Keratinocyte (primary cell): ENCODE results near the gene MIDN. TPM values are rescaled to one million over a fixed set of nuclear protein-coding genes. Genes with fewer than 3 reads are reported as not detected.

Source experiments
- DNase-seq: peaks from one replicate; pipeline ENCODE4 v3.0.0-alpha.2; 2011; ENCODE audit warnings: low read depth, missing footprints, low spot score
- FAIRE-seq: peaks from 2 replicates; lab custom pipeline; 2011; peaks lifted over from hg19 to GRCh38; lab: Jason Lieb, UNC
- H2AFZ ChIP-seq: 2 replicates; pipeline ENCODE4 v1.6.0; 2012; ENCODE audit warnings: low read length, control low read depth, inconsistent platforms; ENCODE audit not compliant: control insufficient read depth
- H3K27ac ChIP-seq: 2 replicates; pipeline ENCODE4 v1.5.1; 2011; ENCODE audit warnings: low read length; ENCODE audit not compliant: control insufficient read depth, insufficient read depth
- H3K27me3 ChIP-seq: 3 replicates; pipeline ENCODE4 v1.6.0; 2011; ENCODE audit warnings: low read length; ENCODE audit not compliant: control insufficient read depth, insufficient read depth; ENCODE audit errors: extremely low read depth
- H3K36me3 ChIP-seq, 2 experiments: 2 replicates in 1 of 2; 3 replicates in 1 of 2; pipeline ENCODE4 v1.5.1; 2011; ENCODE audit warnings: low read length in 2 of 2, mild to moderate bottlenecking in 1 of 2; ENCODE audit not compliant: control insufficient read depth in 2 of 2, insufficient read depth in 2 of 2; ENCODE audit errors: extremely low read depth in 1 of 2
- H3K4me1 ChIP-seq: 3 replicates; pipeline ENCODE4 v1.5.1; 2011; ENCODE audit warnings: low read length; ENCODE audit not compliant: control insufficient read depth, insufficient read depth; ENCODE audit errors: extremely low read depth
- H3K4me2 ChIP-seq: 3 replicates; pipeline ENCODE4 v1.6.0; 2011; ENCODE audit warnings: low read depth, low read length; ENCODE audit not compliant: control insufficient read depth, insufficient read depth; ENCODE audit errors: extremely low read depth
- H3K4me3 ChIP-seq, 3 experiments: fragments of 200-600 bp in 1 of 3; sonication (generic) in 1 of 3; 2 replicates in 2 of 3; 3 replicates in 1 of 3; pipeline ENCODE4 v1.5.1; 2011 to 2016; ENCODE audit warnings: low read length in 3 of 3, mild to moderate bottlenecking in 3 of 3, control low read depth in 2 of 3, inconsistent platforms in 1 of 3, low read depth in 1 of 3, mixed read lengths in 1 of 3, mixed run types in 1 of 3, moderate library complexity in 1 of 3; ENCODE audit not compliant: control insufficient read depth in 2 of 3, insufficient read depth in 2 of 3; ENCODE audit errors: extremely low read depth in 1 of 3
- H3K79me2 ChIP-seq: 2 replicates; pipeline ENCODE4 v1.6.0; 2012; ENCODE audit warnings: low read length; ENCODE audit not compliant: control insufficient read depth, insufficient read depth
- H3K9ac ChIP-seq: 3 replicates; pipeline ENCODE4 v1.6.0; 2011; ENCODE audit warnings: low read length; ENCODE audit not compliant: control insufficient read depth, insufficient read depth; ENCODE audit errors: extremely low read depth
- H3K9me1 ChIP-seq: 3 replicates; pipeline ENCODE4 v1.6.0; 2011; ENCODE audit warnings: low read length; ENCODE audit not compliant: control insufficient read depth, insufficient read depth; ENCODE audit errors: extremely low read depth
- H3K9me3 ChIP-seq: 2 replicates; pipeline ENCODE4 v1.5.1; 2012; ENCODE audit warnings: low read depth, low read length; ENCODE audit not compliant: control insufficient read depth
- H4K20me1 ChIP-seq: 3 replicates; pipeline ENCODE4 v1.6.0; 2011; ENCODE audit warnings: low read length; ENCODE audit not compliant: control insufficient read depth, insufficient read depth; ENCODE audit errors: extremely low read depth
- CTCF ChIP-seq, 3 experiments: IDR thresholded peaks in 1 of 3; conservative IDR thresholded peaks in 1 of 3; optimal IDR thresholded peaks in 1 of 3; 2 replicates in 2 of 3; 3 replicates in 1 of 3; pipeline versions ENCODE3 to v1.5.1; 2011; ENCODE audit warnings: low read length in 3 of 3, mild to moderate bottlenecking in 3 of 3, moderate library complexity in 2 of 3, control low read depth in 1 of 3, inconsistent platforms in 1 of 3; ENCODE audit not compliant: insufficient read depth in 2 of 3; ENCODE audit errors: extremely low read depth in 1 of 3
- EZH2 ChIP-seq: IDR thresholded peaks from one replicate; pipeline ENCODE4 v1.6.1; 2012; ENCODE audit warnings: inconsistent platforms, mild to moderate bottlenecking, low read length, moderate library complexity
- dilution Hi-C: fragments of 300-500 bp; cut with MboI; formaldehyde crosslinking; loops from one replicate; pipeline ENCODE4 v1.7.0; 2020; ENCODE audit warnings: low sequenced_read_pairs; ENCODE audit not compliant: extremely low pct_ligation_motif_present
- polyA plus RNA-seq, 5 experiments: library from polyadenylated mRNA; depleted of rRNA in 3 of 5; stranded (reverse) in 3 of 5; stranded (forward) in 1 of 5; unstranded in 1 of 5; fragments of >200 nt; gene quantifications; 1 replicate in 1 of 5; 2 replicates in 3 of 5; 3 replicates in 1 of 5; pipeline versions ENCODE4 v1.2.1 to v1.2.3, GENCODE V29; 2011 to 2012; ENCODE audit warnings: missing spikeins in 2 of 5, low read depth in 1 of 5, low replicate concordance in 1 of 5

Gene MIDN
- polyA plus RNA-seq, 1 donor (not counting 4 experiments of a cell fraction or from before 2014, with no cell fraction given) = 4.7 TPM

GRCh38 chr19:1235625-1236538 lies 12.5 kb upstream of the MIDN start:
- no peak overlapping the region for H2AFZ ChIP-seq
- no peak for DNase-seq
- H3K4me1 ChIP-seq = peaks cover 26% of the 10 kb centered on the region
- peak overlapping the region; percentile 73 for H3K4me2 ChIP-seq
- H3K9me1 ChIP-seq = no peaks in the 10 kb centered on the region
- peaks cover 4 to 10% of the 10 kb centered on the region in 2 experiments for H3K36me3 ChIP-seq
- H3K9me3 ChIP-seq = no peaks in the 10 kb centered on the region
- FAIRE-seq = no peak
- H4K20me1 ChIP-seq = peaks cover 2% of the 10 kb centered on the region
- H3K9ac ChIP-seq = no peak overlapping the region
- TF ChIP-seq EZH2 = no peak
- no peak for TF ChIP-seq CTCF (optimal IDR thresholded peaks at IDR 0.05 in 1 of 3, IDR thresholded peaks at IDR 0.05 in 1 of 3, conservative IDR thresholded peaks at IDR 0.05 in 1 of 3; ENCODE audit: extremely low read depth in 1 of 3, insufficient read depth in 2 of 3, low read length in 3 of 3)
- dilution Hi-C loops = no loop called here
- no peak overlapping the region for H3K27ac ChIP-seq
- peak overlapping the region in 2 of 3 experiments; percentile 40 to 84 for H3K4me3 ChIP-seq
- H3K79me2 ChIP-seq = no peaks in the 10 kb centered on the region
- H3K27me3 ChIP-seq = no peaks in the 10 kb centered on the region

GRCh38 chr19:1236576-1236975 lies 11.8 kb upstream of the MIDN start:
- Histone ChIP-seq H4K20me1 (peaks cover 2% of the 10 kb centered on the region), H3K4me3 (peak overlapping the region in 2 of 3 experiments; percentile 77 to 84), H3K27ac (no peak overlapping the region), H3K9me3 (no peaks in the 10 kb centered on the region), H3K79me2 (no peaks in the 10 kb centered on the region), H3K9me1 (no peaks in the 10 kb centered on the region), H3K27me3 (no peaks in the 10 kb centered on the region), H3K9ac (no peak overlapping the region), H3K4me1 (peaks cover 32% of the 10 kb centered on the region), H3K4me2 (peak overlapping the region; percentile 79), H3K36me3 (peaks cover 4 to 10% of the 10 kb centered on the region in 2 experiments), H2AFZ (no peak overlapping the region)
- TF ChIP-seq EZH2 = no peak
- TF ChIP-seq CTCF (optimal IDR thresholded peaks at IDR 0.05 in 1 of 3, IDR thresholded peaks at IDR 0.05 in 1 of 3, conservative IDR thresholded peaks at IDR 0.05 in 1 of 3; ENCODE audit: extremely low read depth in 1 of 3, insufficient read depth in 2 of 3, low read length in 3 of 3) = no peak
- dilution Hi-C loops = no loop called here
- no peak for FAIRE-seq
- DNase-seq = no peak
